HG02943 (cell line): ENCODE measurements around the gene LARP4.
"Not testable (repeated sequence)": the region's sequence is repeated elsewhere in the genome, so short reads cannot be mapped to it uniquely, and the experiment has no call there.

Experiments used
- ATAC-seq: cut with Tn5 transposase; IDR thresholded peaks from one replicate; pipeline ENCODE4 v1.9.1; 2021; ENCODE audit warnings: mild to moderate bottlenecking, low read depth, moderate library complexity; ENCODE audit not compliant: unreplicated experiment

LARP4 gene

DNA sequence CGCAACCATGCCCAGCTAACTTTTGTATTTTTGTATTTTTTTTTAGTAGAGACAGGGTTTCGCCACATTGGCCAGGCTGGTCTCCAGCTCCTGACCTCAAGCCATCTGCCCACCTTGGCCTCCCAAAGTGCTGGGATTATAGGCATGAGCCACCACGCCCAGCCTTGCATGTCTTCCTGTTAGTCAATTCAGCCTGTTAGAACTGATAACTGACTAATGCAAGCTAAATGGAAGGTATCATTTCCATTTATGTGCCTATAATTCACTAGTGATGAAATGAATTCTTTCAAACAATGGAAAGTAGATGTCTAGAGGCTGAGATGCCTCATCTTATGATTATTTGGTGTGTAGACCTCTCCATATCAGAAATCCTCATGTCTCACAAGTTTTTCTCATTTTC is 66.8 kb downstream of the LARP4 start:
- no peak for ATAC-seq

GRCh38 chr12:50477241-50477832 is 76.7 kb downstream of the LARP4 start:
- ATAC-seq = no peak

DNA sequence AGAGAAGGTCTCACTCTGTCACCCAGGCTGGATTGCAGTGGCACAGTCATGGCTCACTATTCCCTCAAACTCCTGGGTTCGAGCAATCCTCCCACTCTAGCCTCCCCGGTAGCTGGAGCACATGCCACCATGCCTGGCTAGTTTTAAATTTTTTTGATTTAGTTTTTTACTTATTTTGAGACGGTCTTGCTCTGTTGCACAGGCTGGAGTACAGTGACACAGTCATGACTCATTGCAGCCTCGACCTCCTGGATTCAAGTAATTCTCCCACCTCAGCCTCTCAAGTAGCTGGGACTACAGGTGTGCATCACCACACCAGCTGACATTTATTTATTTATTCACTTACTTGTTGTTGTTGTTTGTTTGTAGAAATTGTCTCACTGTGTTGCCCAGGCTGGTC is 81.9 kb downstream of the LARP4 start:
- ATAC-seq = no peak

DNA sequence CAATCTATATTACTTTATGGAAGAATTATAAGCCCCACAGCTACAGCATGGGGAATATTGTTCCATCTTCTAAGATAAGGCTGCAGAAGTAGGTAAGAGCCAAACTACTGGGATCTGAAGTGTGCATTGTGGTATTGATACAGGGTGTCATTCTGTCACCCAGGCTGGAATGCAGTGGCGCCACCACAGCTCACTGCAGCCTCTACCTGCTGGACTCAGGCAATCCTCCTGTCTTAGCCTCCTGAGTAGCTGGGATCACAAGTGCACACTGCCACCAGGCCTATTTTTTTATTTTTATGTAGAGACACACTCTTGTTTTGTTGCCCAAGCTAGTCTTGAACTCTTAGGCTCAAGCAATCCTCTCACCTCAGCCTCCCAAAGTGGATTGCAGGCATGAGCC is 82.8 kb downstream of the LARP4 start:
- ATAC-seq = no peak

DNA sequence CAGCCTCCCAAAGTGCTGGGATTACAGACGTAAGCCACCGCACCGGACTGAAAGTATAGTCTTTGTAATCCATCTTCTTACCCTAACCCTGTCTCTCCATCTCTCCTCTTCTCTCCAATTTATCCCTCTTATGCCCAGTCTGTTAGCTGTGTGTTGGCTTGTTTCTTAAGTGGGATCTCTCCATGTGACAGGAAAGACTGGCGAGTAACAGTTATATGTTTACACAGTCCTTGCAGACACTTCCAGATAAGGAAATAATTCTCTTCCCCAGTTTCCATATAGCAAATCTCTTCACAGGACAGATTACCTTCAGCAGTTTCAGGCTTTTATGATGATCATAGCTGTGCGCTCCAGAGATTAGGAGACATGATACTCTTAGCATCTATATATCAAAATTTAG is 88.1 kb downstream of the LARP4 start:
- ATAC-seq = no peak

- ATAC-seq = not testable (repeated sequence)
Measured at GRCh38 chr12:50498119-50498518, 97.4 kb downstream of the LARP4 start.

GRCh38 chr12:50504798-50505674 is 104.4 kb downstream of the LARP4 start, which contains the start of gene DIP2B:
TSS of gene DIP2B (plus strand) at chr12:50504985. CDS start at chr12:50505141, 156 bp downstream.
- ATAC-seq = peak; percentile 60

DNA sequence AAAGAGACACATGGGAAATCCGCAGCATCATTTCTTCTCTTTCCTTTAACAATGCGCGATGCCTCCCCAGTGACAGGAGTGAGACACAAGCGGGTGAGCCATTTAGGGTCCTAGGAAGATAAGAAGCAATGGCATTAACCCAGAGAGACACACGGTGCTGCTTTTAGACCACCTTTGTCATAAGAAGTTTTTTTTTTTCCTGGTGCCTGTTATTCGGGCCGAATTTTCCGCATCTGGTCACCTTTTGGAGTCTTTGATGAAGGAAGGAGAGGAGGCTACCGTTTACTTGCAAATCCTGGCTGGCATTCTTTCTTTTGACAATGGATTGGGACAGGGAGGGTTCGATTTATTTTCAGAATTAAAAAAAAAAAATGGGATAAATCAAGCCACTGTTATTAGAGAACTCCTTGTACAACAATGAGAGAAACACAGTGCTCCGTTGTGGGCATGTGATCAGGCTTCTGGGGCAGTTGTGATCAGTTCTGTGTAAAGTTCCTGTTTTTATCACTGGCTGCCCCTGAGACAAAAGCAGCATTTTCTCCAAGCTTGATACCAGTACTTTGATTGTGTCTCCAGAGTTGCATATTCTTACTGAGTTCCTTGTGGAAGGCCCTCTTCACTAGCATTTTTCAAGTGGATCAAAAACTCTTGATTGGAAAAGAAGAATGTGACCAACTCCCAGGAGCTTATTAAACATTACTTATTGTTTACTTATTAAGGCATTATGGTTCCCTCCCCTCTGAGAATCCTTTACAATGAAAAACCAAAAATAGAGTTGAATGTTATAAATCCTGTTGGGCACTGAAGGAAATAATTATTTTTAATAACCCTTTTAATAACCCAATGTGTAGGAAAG is 105.2 kb downstream of the LARP4 start:
- no peak for ATAC-seq

DNA sequence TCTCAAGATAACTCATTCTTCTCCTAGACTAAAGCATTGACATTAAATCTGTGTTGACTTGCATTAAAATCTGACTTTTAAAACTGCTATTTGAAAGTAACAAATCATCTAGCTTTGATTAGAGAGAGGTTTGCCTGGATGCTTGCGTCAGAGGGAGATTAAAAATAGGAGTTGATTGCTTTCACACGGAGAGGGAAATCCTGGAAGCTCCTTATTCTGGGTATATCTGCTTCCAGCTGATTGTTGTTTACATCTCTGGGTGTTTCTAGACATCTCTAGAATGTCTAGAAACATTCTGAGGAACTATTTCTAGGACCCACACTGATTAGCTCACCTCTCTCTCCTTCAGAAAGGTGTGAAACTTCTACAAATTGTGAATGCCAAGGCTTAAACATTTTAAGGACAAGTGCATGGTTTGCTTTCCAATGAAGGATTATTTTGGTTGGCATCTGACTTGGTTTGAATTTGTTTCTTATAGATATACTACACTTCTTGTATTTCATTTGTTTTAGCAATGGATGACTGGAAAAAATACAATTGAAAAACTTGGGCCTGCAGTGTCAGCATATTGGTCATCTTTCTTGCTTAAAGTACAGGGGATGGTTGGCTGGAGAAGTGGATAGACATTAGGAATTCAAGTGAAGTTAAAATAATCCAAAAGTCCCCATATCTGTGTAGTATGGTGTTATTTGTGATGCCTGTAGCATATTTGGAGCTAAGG is 106.2 kb downstream of the LARP4 start:
- no peak for ATAC-seq

DNA sequence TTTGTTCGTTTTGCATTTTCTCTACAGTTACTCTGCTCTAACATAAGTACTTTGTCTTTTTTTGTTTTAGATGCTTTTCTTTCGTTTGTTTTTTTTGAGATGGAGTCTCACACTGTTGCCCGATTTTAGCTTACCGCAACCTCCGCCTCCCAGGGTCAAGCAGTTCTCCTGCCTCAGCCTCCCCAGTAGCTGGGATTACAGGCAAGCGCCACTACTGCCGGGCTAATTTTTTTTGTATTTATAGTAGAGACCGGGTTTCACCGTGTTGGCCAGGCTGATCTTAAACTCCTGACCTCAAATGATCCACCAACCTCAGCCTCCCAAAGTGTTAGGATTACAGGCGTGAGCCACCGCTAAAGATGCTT is 106.8 kb downstream of the LARP4 start:
- ATAC-seq = no peak

DNA sequence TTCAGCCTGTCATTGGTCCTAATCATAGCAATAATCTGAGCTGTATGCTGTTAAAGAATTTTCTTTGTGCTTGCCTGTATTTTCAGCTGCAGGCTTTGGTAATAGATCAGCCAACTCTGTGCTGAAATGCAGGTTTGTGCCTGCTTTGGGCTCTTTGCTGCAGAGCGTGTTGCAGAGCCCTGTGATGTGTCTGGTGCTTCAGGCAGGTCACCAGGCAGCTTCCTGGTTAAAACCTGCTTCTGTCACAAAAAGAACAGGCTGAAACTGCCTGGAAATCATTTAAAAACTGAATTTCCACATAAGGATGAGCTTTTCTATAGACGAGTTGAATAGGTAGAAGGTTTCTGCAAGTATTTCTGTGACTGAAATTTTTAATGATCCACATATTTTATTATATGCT is 107.2 kb downstream of the LARP4 start:
- ATAC-seq = no peak

DNA sequence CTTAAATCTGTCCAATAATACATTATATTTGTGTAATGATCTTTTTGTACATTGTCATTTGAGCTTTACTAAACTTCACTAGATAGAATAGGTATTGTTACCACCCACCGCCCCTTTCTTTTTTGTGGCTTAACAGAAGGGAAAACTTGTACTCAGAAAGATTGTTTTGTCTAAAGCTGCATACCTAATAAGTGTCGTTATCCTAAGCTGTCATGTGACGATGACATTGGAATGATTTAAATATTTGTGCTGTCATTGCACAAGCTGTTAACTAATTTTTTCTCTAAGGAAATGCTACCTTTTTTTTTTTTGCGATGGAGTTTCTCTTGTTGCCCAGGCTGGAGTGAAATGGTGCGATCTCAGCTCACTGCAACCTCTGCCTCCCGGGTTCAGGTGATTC is 107.7 kb downstream of the LARP4 start:
- no peak for ATAC-seq

GRCh38 chr12:50508970-50509663 is 108.4 kb downstream of the LARP4 start:
- no peak for ATAC-seq

- no peak for ATAC-seq
Measured at GRCh38 chr12:50514526-50515276, 114.0 kb downstream of the LARP4 start.

GRCh38 chr12:50515587-50515986 is 114.9 kb downstream of the LARP4 start:
- no peak for ATAC-seq

- ATAC-seq = peak; percentile 54
Measured at GRCh38 chr12:50517421-50518048, 116.8 kb downstream of the LARP4 start.

GRCh38 chr12:50518090-50518489 is 117.4 kb downstream of the LARP4 start:
- ATAC-seq = no peak

- ATAC-seq = no peak
Measured at GRCh38 chr12:50519353-50519752, 118.7 kb downstream of the LARP4 start.
